OCI-LY7 (cell line): ENCODE results near the gene RAB35. TPM values are rescaled to one million over a fixed set of nuclear protein-coding genes. Genes with fewer than 3 reads are reported as not detected.

Source experiments
- BruUV-seq: library from RNA; stranded (reverse); fragments of 400-500 nt; replicated peaks from 2 replicates; lab custom pipeline; 2021; lab: Mats Ljungman, UMichigan
- CTCF ChIA-PET: fragments of 300-600 bp; sonication (Branson Sonifier 250); formaldehyde crosslinking; loops from one replicate; lab custom pipeline; 2022; ENCODE audit warnings: antibody characterized with exemption; ENCODE audit not compliant: unreplicated experiment; lab: Charles Lee
- POLR2A ChIA-PET: fragments of 300-600 bp; sonication (Branson Sonifier 250); formaldehyde crosslinking; loops from one replicate; lab custom pipeline; 2022; ENCODE audit warnings: antibody characterized with exemption; lab: Charles Lee
- DNase-seq: peaks from one replicate; pipeline ENCODE4 v3.0.0-alpha.2; 2015; ENCODE audit warnings: low spot score
- H2AFZ ChIP-seq: fragments of 200-600 bp; sonication (generic), shearing (Covaris generic); 2 replicates; pipeline ENCODE4 v1.6.1; 2014; ENCODE audit warnings: mild to moderate bottlenecking, antibody characterized with exemption, low read length, moderate library complexity
- H3K27ac ChIP-seq: fragments of 200-600 bp; sonication (generic); 2 replicates; pipeline ENCODE4 v1.5.1; 2014; ENCODE audit warnings: mixed run types, low read depth, mild to moderate bottlenecking, moderate library complexity, low read length, inconsistent platforms; ENCODE audit not compliant: poor library complexity, severe bottlenecking
- H3K36me3 ChIP-seq: fragments of 200-600 bp; sonication (generic); 2 replicates; pipeline ENCODE4 v1.6.1; 2014; ENCODE audit warnings: mild to moderate bottlenecking, antibody characterized with exemption, low read length, moderate library complexity, mixed read lengths; ENCODE audit not compliant: insufficient read depth
- H3K4me1 ChIP-seq: fragments of 200-600 bp; sonication (generic); 2 replicates; pipeline ENCODE4 v1.5.1; 2014; ENCODE audit warnings: mild to moderate bottlenecking, low read length; ENCODE audit not compliant: insufficient read depth, poor library complexity, severe bottlenecking
- H3K4me2 ChIP-seq: fragments of 200-600 bp; sonication (generic); 2 replicates; pipeline ENCODE4 v1.6.1; 2014; ENCODE audit warnings: mild to moderate bottlenecking, low read length
- H3K4me3 ChIP-seq: fragments of 200-600 bp; sonication (generic); 2 replicates; pipeline ENCODE4 v1.5.1; 2014; ENCODE audit warnings: mild to moderate bottlenecking, low read depth, low read length; ENCODE audit not compliant: poor library complexity, severe bottlenecking
- H3K79me2 ChIP-seq: fragments of 200-600 bp; sonication (generic); 2 replicates; pipeline ENCODE4 v1.6.1; 2016; ENCODE audit warnings: low read depth, mild to moderate bottlenecking, low read length, moderate library complexity, mixed read lengths; ENCODE audit not compliant: insufficient read depth
- H3K9me2 ChIP-seq: fragments of 200-600 bp; sonication (generic); 2 replicates; pipeline ENCODE4 v1.6.1; 2016; ENCODE audit warnings: mild to moderate bottlenecking, low read length, mixed read lengths; ENCODE audit not compliant: insufficient read depth
- H3K9me3 ChIP-seq: fragments of 200-600 bp; sonication (generic); 2 replicates; pipeline ENCODE4 v1.6.1; 2014; ENCODE audit warnings: mild to moderate bottlenecking, mixed run types, low read length, mixed read lengths
- H4K20me1 ChIP-seq: fragments of 200-600 bp; sonication (generic); 2 replicates; pipeline ENCODE4 v1.6.1; 2014; ENCODE audit warnings: mild to moderate bottlenecking, antibody characterized with exemption, low read length, moderate library complexity, mixed read lengths; ENCODE audit not compliant: insufficient read depth
- CTCF ChIP-seq: fragments of 200-600 bp; sonication (generic); conservative IDR thresholded peaks from 2 replicates; pipeline ENCODE4 v1.5.1; 2014; ENCODE audit warnings: mild to moderate bottlenecking, antibody characterized with exemption, low read length, moderate library complexity, mixed read lengths
- EZH2phosphoT487 ChIP-seq: fragments of 200-600 bp; sonication (generic); IDR thresholded peaks from 2 replicates; pipeline ENCODE4 v1.6.1; 2018; ENCODE audit warnings: low read depth, borderline replicate concordance, mild to moderate bottlenecking, mixed run types, antibody characterized with exemption, low read length, moderate library complexity, mixed read lengths
- intact Hi-C: fragments of 100-400 bp; cut with micrococcal nuclease; formaldehyde crosslinking; loops from one replicate; pipeline ENCODE4 v1.10.0; 2022; ENCODE audit not compliant: unreplicated experiment
- total RNA-seq, 2 experiments: library from RNA; depleted of rRNA in 1 of 2; stranded (reverse); fragments of >200 nt in 1 of 2; shearing (Covaris generic) in 1 of 2; gene quantifications; 2 replicates each; pipeline ENCODE4 v1.2.3, GENCODE V29; 2014 to 2022

The RAB35 gene
- total RNA-seq, 2 experiments from 2014 or later: 42.2 to 85.9 TPM

- ChIA-PET POLR2A (no interaction called here), CTCF (no interaction called here)
- no peak for DNase-seq
- intact Hi-C loops: no loop called here
- no peaks in the 10 kb centered on the region for H4K20me1 ChIP-seq
- no peak overlapping the region for H3K4me2 ChIP-seq
- peaks cover 82% of the 10 kb centered on the region for H3K36me3 ChIP-seq
- no peaks in the 10 kb centered on the region for H3K9me2 ChIP-seq
- TF ChIP-seq EZH2phosphoT487: no peak
- TF ChIP-seq CTCF: no peak
- no peaks in the 10 kb centered on the region for H3K79me2 ChIP-seq
- no peak overlapping the region for H3K4me3 ChIP-seq
- no peak overlapping the region for H2AFZ ChIP-seq
- H3K9me3 ChIP-seq: no peaks in the 10 kb centered on the region
- no peaks in the 10 kb centered on the region for H3K4me1 ChIP-seq
- no TSS peak for BruUV-seq
- H3K27ac ChIP-seq: no peak overlapping the region
Measured at GRCh38 chr12:120094485-120094884, 22.1 kb downstream of the RAB35 start.

GRCh38 chr12:120093592-120094355 lies 22.8 kb downstream of the RAB35 start:
- ChIA-PET CTCF (no interaction called here), POLR2A (interaction anchor here (1.5 kb wide), 1 partner anchor 15 kb away, joined by 3 read pairs; no protein-coding TSS in a partner anchor)
- H4K20me1 ChIP-seq: no peaks in the 10 kb centered on the region
- no peak for TF ChIP-seq EZH2phosphoT487
- no peak for TF ChIP-seq CTCF
- no TSS peak for BruUV-seq
- no peak overlapping the region for H3K4me3 ChIP-seq
- intact Hi-C loops: no loop called here
- H3K27ac ChIP-seq: no peak overlapping the region
- no peak overlapping the region for H2AFZ ChIP-seq
- peaks cover 75% of the 10 kb centered on the region for H3K36me3 ChIP-seq
- no peaks in the 10 kb centered on the region for H3K9me3 ChIP-seq
- DNase-seq: no peak
- no peaks in the 10 kb centered on the region for H3K79me2 ChIP-seq
- H3K4me1 ChIP-seq: no peaks in the 10 kb centered on the region
- H3K4me2 ChIP-seq: no peak overlapping the region
- no peaks in the 10 kb centered on the region for H3K9me2 ChIP-seq

- POLR2A ChIA-PET: interaction anchor here (1.5 kb wide), 1 partner anchor 16 kb away, joined by 3 read pairs; no protein-coding TSS in a partner anchor
- Histone ChIP-seq H4K20me1 (no peaks in the 10 kb centered on the region), H3K4me2 (no peak overlapping the region), H3K36me3 (peaks cover 70% of the 10 kb centered on the region), H3K79me2 (no peaks in the 10 kb centered on the region), H3K4me1 (no peaks in the 10 kb centered on the region), H3K27ac (no peak overlapping the region), H3K4me3 (no peak overlapping the region), H3K9me3 (no peaks in the 10 kb centered on the region), H3K9me2 (no peaks in the 10 kb centered on the region), H2AFZ (no peak overlapping the region)
- TF ChIP-seq EZH2phosphoT487 (no peak), CTCF (no peak)
- no TSS peak for BruUV-seq
- CTCF ChIA-PET: no interaction called here
- intact Hi-C loops: no loop called here
- no peak for DNase-seq
Measured at GRCh38 chr12:120093336-120093591, 23.3 kb downstream of the RAB35 start.
